HFFc6 (cell line): ENCODE measurements around the gene HOXA9. TPM values are rescaled to one million over a fixed set of nuclear protein-coding genes. Genes with fewer than 3 reads are reported as not detected.

ENCODE experiments used
- DNase-seq: peaks from one replicate; pipeline ENCODE4 v3.0.0-alpha.2; 2018
- H3K27ac Mint-ChIP-seq: 2 replicates; pipeline ENCODE4 v1.8.0; 2020; ENCODE audit warnings: mild to moderate bottlenecking, mixed read lengths
- H3K27me3 Mint-ChIP-seq: 2 replicates; pipeline ENCODE4 v1.8.0; 2021; ENCODE audit warnings: mild to moderate bottlenecking, moderate library complexity, mixed read lengths; ENCODE audit not compliant: insufficient read depth
- H3K36me3 Mint-ChIP-seq: 2 replicates; pipeline ENCODE4 v1.8.0; 2021; ENCODE audit warnings: low read depth, mixed read lengths
- H3K4me1 Mint-ChIP-seq: 2 replicates; pipeline ENCODE4 v1.8.0; 2020; ENCODE audit warnings: low read depth, mixed read lengths
- H3K4me3 Mint-ChIP-seq: 2 replicates; pipeline ENCODE4 v1.8.0; 2020; ENCODE audit warnings: mild to moderate bottlenecking, moderate library complexity, mixed read lengths
- H3K9me3 Mint-ChIP-seq: 2 replicates; pipeline ENCODE4 v1.8.0; 2020; ENCODE audit warnings: mild to moderate bottlenecking, mixed read lengths
- microRNA-seq: library from miRNA; unstranded; fragments of <30 nt; microRNA quantifications from one replicate; pipeline ENCODE4, GENCODE V29; 2019
- total RNA-seq, 6 experiments: library from RNA; stranded (reverse); fragmentation: NEBNext Ultra II Directional; extraction: Animal tissue kit (Norgen Biotek cat#: 25700); gene quantifications; 2 replicates in 1 of 6; 3 replicates in 5 of 6; pipeline ENCODE4 v1.2.3, GENCODE V29; 2021
- TF ChIP-seq, protein P1 (sequence below): fragments of 200-600 bp; sonication (generic); IDR thresholded peaks from 2 replicates; pipeline ENCODE4 v1.5.0; 2021; ENCODE audit warnings: antibody characterized with exemption, mild to moderate bottlenecking

HOXA9 gene
- total RNA-seq, 6 experiments from 2014 or later: 25.2 to 37.0 (median 26.7) TPM

DNA sequence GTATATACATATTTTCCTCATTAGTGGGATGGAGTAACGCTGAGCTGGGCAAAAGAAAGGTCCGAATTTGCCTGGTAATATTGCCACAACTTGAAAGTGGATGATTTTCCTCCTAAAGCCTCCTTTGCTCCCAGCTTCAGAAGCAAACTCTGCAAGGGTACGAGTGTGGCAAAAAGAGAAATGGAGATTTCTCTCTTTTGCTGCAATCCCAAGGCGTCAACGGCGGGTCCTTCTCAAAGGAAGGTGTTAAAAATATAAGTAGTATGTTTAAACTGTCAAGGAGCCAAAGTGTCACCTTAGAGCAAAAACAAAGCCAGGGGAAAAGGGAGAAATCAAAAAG is 50.5 kb downstream of the HOXA9 start:
- H3K9me3 Mint-ChIP-seq: no peaks in the 10 kb centered on the region
- peaks cover 22% of the 10 kb centered on the region for H3K27me3 Mint-ChIP-seq
- peaks cover 31% of the 10 kb centered on the region for H3K4me1 Mint-ChIP-seq

DNA sequence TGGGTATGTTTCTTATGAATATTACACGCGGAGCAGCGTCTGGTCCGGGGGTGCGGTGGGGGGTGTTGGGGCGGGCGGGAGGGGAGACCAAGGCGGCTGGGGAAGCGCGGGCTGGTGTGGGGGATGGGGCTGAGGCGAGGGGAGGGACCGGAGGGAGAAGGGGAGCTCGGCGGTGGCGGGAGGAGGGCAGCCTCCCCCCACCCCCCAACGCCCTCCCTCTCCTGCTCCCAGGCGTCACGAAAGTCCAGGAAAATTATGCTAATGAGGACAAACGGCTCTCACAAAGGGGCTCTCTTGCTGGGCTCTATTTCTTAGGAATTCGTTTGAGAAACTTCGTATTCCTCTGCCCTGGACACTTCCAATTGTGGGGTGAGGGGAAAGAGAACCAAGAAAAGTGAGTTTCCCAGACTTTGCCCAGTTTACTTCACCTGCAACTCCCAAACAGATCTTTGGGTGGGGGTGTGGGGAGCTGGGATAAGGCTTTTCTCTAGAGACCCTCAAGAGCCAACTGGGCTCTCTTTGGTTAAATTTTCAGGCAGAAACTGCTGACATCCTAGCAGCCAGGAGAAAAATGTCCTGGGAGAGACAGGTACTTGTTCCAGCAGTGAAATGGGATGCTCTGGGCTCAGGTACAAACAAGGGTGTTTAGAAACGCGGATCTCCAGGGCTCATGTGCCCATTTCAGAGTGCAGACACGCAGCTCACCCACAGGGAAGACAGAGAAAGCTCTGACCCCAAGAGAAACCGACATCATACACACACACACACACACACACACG is 51.2 kb downstream of the HOXA9 start:
- peaks cover 31% of the 10 kb centered on the region for H3K4me1 Mint-ChIP-seq
- peaks cover 16% of the 10 kb centered on the region for H3K27me3 Mint-ChIP-seq
- H3K36me3 Mint-ChIP-seq: no peaks in the 10 kb centered on the region; the same call in 1 of the 2 replicates
- H3K4me3 Mint-ChIP-seq: peak overlapping the region; percentile 54; the same call in 1 of the 2 replicates
- no peak overlapping the region for H3K27ac Mint-ChIP-seq
- TF ChIP-seq, protein P1, sequence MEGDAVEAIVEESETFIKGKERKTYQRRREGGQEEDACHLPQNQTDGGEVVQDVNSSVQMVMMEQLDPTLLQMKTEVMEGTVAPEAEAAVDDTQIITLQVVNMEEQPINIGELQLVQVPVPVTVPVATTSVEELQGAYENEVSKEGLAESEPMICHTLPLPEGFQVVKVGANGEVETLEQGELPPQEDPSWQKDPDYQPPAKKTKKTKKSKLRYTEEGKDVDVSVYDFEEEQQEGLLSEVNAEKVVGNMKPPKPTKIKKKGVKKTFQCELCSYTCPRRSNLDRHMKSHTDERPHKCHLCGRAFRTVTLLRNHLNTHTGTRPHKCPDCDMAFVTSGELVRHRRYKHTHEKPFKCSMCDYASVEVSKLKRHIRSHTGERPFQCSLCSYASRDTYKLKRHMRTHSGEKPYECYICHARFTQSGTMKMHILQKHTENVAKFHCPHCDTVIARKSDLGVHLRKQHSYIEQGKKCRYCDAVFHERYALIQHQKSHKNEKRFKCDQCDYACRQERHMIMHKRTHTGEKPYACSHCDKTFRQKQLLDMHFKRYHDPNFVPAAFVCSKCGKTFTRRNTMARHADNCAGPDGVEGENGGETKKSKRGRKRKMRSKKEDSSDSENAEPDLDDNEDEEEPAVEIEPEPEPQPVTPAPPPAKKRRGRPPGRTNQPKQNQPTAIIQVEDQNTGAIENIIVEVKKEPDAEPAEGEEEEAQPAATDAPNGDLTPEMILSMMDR: no peak
- no peaks in the 10 kb centered on the region for H3K9me3 Mint-ChIP-seq
- no peak for DNase-seq

More for the DNA sequence above, 50.5 kb downstream of the HOXA9 start:
- TF ChIP-seq, protein P1: no peak
- Mint-ChIP-seq H3K36me3 (no peaks in the 10 kb centered on the region; the same call in 1 of the 2 replicates), H3K4me3 (peak overlapping the region; percentile 64), H3K27ac (no peak overlapping the region)
- no peak for DNase-seq

- Mint-ChIP-seq H3K36me3 (peaks cover 3% of the 10 kb centered on the region), H3K9me3 (no peaks in the 10 kb centered on the region), H3K4me1 (peaks cover 31% of the 10 kb centered on the region), H3K27ac (no peak overlapping the region), H3K27me3 (peaks cover 9% of the 10 kb centered on the region), H3K4me3 (peak overlapping the region; percentile 45; the same call in 1 of the 2 replicates)
- no peak for DNase-seq
- TF ChIP-seq, protein P1: no peak
Measured at GRCh38 chr7:27112955-27113949, 52.1 kb downstream of the HOXA9 start.

Small RNAs within 50 kb of the gene (microRNA-seq; reads per million reads assigned to microRNA genes)
- 7,181 reads per million, percentile 92 among the genes with 10 or more reads in this experiment for gene MIR196B

Other genes starting within 250 kb of the HOXA9 start
- under 1 TPM; 0.28 to 0.81 (median 0.45) TPM for gene HOXA1, start 69.5 kb downstream of the HOXA9 start, total RNA-seq
- under 1 TPM in 3 of 6 experiments, not detected in 3; 0.10 to 0.17 (median 0.14) TPM for gene HOXA2, start 62.9 kb downstream of the HOXA9 start, total RNA-seq
- gene HOXA4, start 34.8 kb downstream of the HOXA9 start, total RNA-seq: 1 to 10 TPM in 1 of 6 experiments, under 1 TPM in 5; 0.38 to 1.0 (median 0.47) TPM
- 1 to 10 TPM; 2.0 to 3.8 (median 2.8) TPM for gene HOXA5, start 21.9 kb downstream of the HOXA9 start, total RNA-seq
- 1 to 10 TPM; 2.3 to 3.8 (median 2.8) TPM for gene HOXA6, start 17.8 kb downstream of the HOXA9 start, total RNA-seq
- gene HOXA3, start 13.0 kb downstream of the HOXA9 start, total RNA-seq: 1 to 10 TPM in 3 of 6 experiments, under 1 TPM in 3; 0.33 to 1.9 (median 1.1) TPM
- 1 to 10 TPM; 6.2 to 8.2 (median 6.8) TPM for gene HOXA7, start 8.9 kb downstream of the HOXA9 start, total RNA-seq
- gene HOXA10, start 8.8 kb upstream of the HOXA9 start, total RNA-seq: 10 to 100 TPM; 38.9 to 43.5 (median 41.1) TPM
- 10 to 100 TPM; 33.1 to 42.1 (median 39.1) TPM for gene HOXA11, start 19.7 kb upstream of the HOXA9 start, total RNA-seq
- 10 to 100 TPM; 11.1 to 16.0 (median 13.1) TPM for gene HOXA13, start 34.6 kb upstream of the HOXA9 start, total RNA-seq
- gene EVX1, start 77.3 kb upstream of the HOXA9 start, total RNA-seq: not detected